NCI-H510A treated with DMSO at 0.1 percent for 48 hours (cell line): ENCODE results near the gene MGP.
A peak's percentile ranks its signal among the peaks of the same experiment; 100 is the strongest.

ENCODE experiments used
- DNase-seq: peaks from one replicate; lab custom pipeline; 2025; lab: John Stamatoyannopoulos, UW

MGP gene

DNA sequence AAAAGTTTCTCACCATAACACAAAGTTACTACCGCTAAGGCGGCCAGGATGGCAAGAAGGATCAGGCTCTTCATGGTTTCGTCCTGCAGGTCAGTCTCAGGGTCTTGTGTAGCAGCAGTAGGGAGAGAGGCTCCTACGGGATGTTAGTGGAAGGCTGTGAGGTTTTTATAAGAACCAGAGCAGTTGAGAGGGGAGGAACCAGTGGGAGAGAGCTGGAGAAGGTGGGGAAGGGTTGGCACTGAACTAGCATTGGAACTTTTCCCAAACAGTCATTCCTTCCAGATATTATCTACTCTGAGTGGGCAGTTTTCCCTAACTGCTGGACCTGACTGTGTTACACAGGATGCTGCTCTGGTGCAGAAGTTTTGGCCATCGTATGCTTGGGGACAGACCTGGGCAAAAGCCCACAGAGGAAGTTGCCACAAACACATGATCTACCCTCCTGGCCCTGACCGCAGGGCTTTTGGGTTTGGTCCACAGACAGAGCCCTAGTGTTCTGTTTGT lies at the start of gene MGP:
MGP (minus strand) TSS at position 137 of the 504 bp plus-strand sequence; CDS start at position 74, 63 bp downstream.
- DNase-seq: no peak

DNA sequence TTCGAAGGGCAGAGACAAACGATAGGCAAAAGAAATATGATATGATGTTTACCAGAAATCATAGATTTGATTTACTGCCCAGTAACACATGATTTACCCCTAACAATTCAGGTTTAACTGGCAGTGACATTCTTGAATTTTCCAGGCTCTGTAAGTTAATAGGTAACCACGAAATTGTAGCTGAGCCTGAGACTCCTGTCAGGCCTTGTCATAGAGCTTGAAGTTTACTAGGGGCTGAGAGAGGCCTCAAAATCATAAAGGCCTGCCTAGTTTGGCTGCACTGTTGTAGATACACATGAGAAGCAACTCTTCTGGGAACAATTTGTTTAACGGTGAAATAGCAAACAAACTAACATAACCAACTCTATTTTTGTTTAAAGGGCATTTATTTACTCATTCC lies 49.4 kb upstream of the MGP start:
- no peak for DNase-seq

- DNase-seq: no peak
Observed at GRCh38 chr12:14934511-14934910, 48.9 kb upstream of the MGP start.

DNA sequence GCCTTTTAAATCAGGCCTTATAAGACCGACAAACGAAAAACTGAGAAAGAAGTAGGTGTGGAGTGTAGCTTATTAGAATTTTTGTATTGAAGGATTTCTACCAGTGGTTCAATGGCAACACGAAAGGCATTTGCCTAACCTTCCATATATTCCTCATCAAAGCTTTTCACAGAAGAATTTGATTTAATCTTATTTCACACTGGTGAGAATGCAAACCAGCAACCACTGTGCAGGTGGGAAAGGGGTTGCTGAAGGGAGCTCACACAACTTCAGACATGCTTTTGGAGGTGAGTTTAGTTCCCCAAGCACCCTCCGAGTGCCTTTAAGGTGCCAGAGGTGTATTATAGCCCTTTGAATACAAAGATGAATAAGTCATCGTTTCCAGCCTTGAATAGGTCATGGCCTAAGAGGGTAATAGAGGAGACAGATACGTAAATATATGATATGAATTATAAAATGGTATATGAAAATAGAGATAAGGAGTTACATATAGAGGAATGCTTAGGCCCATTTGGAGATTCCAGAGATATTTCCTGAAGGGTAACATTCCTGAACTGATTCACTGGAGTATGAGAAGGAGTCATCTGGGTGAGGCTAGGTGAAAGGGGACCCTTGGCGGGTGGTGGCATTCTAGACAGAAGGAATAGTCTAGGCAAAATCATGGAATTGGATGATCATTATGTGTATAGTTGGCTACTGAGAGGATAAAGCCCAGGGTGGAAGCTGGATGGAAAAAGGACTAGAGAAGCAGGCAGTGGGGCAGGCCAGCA lies 46.3 kb upstream of the MGP start:
- no peak for DNase-seq

DNA sequence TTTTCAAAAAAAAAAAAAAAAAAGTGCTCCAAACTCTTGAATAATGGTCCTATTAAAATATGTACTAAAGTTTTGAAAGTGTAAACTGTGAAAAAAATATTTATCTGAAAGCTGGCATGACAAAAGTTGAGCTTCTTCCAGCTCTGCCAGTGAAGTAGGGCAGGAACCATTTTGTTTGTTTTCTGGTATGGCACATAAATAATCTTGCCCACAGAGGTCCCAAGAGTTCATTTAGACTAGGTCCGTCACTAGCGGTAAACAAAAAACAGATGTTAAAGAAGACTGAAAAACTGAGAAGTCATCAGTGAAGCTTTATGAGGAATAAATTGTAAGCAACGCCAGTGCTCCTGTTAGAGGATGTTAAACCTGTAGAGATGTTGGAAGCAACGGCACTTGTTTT lies 45.7 kb upstream of the MGP start:
- no peak for DNase-seq

- no peak for DNase-seq
Observed at GRCh38 chr12:14930299-14930698, 44.6 kb upstream of the MGP start.

- DNase-seq: peak; percentile 78
Observed at GRCh38 chr12:14928931-14929330, 43.3 kb upstream of the MGP start.

GRCh38 chr12:14927267-14927666 lies 41.6 kb upstream of the MGP start:
- no peak for DNase-seq

DNA sequence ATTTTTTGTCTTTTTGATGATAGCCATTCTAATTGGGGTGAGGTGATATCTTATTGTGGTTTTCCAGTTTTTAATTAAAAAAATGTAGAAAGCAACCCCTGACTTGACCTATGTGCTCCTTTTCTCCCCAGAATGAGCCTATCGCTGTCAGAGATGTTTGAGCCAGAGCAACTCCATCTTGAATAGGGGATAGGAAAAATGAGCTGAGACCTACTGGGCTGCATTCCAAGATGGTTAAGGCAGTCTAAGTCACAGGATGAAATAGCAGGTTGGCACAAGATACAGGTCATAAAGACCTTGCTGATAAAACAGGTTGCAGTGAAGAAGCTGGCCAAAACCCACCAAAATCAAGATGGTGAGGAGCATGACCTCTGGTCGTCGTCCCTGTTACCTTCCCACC lies 38.9 kb upstream of the MGP start:
- DNase-seq: no peak

- DNase-seq: no peak
Observed at GRCh38 chr12:14923944-14924343, 38.3 kb upstream of the MGP start.

GRCh38 chr12:14921218-14921617 lies 35.6 kb upstream of the MGP start:
- no peak for DNase-seq

GRCh38 chr12:14920475-14921126 lies 34.9 kb upstream of the MGP start:
- no peak for DNase-seq

GRCh38 chr12:14919455-14919854 lies 33.8 kb upstream of the MGP start:
- no peak for DNase-seq

DNA sequence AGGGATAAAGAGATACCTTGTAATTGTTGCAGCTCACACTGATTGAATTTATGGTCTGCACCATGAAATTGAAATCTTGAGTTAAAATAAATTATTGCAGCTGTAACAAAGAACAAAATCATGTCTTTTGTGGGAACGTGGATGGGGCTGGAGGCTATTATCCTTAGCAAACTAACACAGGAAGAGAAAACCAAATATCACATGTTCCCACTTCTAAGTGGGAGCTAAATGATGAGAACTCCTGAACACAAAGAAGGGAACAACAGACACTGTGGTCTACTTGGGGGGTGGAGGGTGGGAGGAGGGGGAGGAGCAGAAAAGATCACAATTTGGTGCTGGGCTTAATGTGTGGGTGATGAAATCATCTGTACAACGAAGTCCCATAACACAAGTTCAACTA lies 30.1 kb upstream of the MGP start:
- DNase-seq: no peak

DNA sequence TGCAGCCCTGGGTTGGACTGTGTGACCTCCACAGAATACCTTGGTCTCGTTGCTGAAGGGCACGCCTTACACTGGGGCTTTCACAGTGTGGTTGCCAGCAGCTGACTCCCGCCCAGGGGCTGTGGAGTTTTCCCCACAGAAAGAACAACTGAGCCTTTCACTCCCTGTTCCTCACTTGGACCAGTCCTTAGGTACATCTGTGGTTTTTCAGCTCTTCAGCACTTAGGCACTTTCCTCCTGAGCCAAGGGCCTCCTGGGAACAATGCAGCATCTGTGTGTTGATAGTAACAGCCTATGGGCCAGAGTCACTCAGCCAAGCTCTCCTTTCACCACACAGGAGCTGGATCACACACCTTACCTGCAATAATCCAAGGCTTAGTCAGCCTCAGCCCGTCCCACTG lies 27.7 kb upstream of the MGP start:
- DNase-seq: no peak

GRCh38 chr12:14911131-14911530 lies 25.5 kb upstream of the MGP start:
- DNase-seq: no peak

DNA sequence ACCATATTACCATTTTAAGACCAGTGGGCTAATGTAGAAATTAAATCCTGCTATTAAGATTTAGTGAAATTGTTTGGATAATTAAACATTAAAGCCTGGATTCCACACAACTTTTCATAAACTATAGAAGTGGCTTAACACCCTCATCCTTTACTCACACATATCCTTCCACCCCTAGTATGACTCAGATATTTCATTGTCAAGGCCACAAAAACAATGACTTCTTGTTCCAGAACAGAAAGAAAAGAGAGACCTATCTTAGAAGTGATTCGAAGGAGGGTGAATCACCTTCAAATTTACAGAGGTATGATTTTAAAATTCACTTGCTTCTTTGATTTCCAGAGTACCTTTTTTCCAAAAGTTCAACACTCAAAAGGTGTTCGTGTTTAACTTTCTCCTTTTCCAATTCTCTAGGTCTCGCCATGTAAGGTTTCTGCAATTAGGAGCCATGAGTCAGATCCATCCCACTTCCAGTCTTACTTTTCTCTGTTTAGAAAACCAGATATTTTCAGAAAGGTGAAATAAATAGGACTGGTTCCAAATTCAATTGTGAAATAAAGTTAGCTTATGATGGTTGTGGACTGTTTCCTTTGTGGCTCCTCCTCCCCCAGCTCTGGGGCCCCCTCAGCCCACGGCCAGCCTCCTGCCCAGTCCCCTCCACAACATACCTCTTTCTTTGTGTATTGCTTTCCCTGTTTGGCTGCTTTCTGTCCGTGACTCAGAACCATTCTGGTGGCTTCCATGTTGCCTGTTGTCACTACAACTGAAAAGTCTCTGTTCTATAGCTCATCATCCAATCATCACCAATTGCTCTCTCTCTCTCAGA lies 24.6 kb upstream of the MGP start:
- DNase-seq: no peak

- DNase-seq: no peak
Observed at GRCh38 chr12:14907953-14908352, 22.3 kb upstream of the MGP start.

GRCh38 chr12:14906114-14906513 lies 20.5 kb upstream of the MGP start:
- DNase-seq: no peak

DNA sequence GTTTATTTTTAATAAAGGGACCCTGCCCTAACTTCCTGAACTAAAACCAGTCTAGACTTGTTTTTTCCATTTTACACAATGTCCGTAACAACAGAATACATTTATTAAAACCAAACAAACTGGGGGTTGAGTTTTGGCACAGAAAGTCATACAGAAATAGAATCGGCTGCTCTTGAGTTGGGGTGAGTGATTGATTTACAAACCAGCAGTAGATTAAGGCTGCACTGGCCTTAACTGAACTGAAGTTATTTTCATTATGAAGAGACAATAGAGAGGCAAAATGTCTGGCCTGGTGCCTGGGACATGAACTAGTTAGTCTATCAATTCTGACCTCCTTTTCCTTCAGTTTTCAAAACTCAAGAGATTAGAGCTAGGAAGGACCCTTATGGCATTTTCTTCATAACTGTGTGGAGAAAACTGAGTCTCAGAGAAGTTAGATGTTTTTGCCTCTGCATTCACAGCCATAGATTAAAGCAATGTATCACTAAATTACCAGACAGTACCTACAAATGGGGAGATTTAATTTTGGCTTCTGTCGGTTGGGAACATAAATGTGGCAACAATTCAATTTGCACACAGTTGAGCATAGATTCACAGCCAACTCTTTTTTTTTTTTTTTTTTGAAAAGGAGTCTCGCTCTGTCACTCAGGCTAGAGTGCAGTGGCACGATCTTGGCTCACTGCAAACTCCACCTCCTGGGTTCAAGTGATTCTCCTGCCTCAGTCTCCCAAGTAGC lies 19.8 kb upstream of the MGP start:
- DNase-seq: no peak

DNA sequence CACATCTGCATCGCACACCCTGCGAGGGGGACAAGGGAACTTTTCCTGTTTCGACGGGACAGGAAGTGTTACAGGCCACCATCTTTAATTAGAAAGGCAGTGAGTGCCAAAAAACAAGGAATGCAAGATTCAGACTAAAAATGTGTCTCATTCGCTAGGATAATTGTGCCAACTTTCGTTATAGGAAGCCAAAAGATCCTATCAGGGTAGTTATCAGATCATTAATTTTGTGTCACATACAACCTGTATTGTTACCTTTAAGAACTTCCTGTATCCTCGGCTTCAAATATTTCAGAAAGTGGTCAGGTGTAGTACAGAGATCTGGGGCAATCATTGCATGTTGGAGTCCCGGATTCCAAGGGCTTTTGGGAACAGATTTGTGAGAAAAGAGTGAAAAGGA lies 19.2 kb upstream of the MGP start:
- no peak for DNase-seq
